ENCODE measurements around the gene RBM47.

The RBM47 gene

GRCh38 chr4:40594261-40595178 is 35.1 kb downstream of the RBM47 start:
- no peak for DNase-seq (ENCODE audit: low spot score)
- TF ChIP-seq CTCF (IDR thresholded peaks at IDR 0.05; ENCODE audit: extremely low read depth, insufficient read depth, missing control alignments), result no peak
- in situ Hi-C loops (cut with MboI; ENCODE audit: low pct_unique_long_range_greater_than_20kb, low sequenced_read_pairs, unreplicated experiment), result no loop called here

DNA sequence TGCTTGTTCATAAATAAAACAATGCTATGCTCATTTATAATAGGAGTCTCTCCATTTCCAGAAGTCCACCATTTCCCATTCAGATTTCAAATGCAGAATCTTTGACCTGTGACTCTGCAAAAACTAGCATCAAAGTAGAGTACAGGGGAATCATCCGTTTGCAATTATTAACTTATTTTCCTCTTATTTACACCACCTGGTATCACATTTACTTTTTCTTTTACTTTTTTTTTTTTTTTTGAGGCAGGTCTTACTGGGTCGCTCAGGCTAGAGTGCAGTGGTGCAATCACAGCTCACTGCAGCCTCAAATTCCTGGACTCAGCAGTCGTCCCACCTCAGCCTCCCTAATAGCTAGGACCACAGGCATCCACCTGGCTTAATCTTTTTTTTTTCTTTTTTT is 37.6 kb downstream of the RBM47 start:
- in situ Hi-C loops (cut with MboI; ENCODE audit: low pct_unique_long_range_greater_than_20kb, low sequenced_read_pairs, unreplicated experiment), result no loop called here
- no peak for TF ChIP-seq CTCF (IDR thresholded peaks at IDR 0.05; ENCODE audit: extremely low read depth, insufficient read depth, missing control alignments)
- no peak for DNase-seq (ENCODE audit: low spot score)

DNA sequence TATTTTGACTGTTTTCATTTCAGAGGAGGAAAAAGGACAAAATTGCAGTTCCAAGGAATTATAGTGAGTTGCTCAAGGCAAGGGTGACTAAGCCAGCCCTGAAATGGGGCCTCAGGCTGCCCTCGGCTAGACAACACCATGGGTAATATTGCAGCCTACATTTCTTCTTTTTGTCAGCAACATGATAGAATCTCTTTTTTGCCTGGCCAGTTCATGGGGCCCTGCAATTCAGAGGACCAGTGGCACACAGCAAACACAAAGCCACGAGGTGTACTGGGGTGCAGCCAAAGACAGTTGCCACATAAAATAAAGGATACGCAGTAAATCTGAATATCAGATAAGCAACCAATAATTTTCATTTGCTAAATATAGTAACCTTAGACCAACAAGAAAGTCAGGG is 41.8 kb downstream of the RBM47 start:
- in situ Hi-C loops (cut with MboI; ENCODE audit: low pct_unique_long_range_greater_than_20kb, low sequenced_read_pairs, unreplicated experiment), result no loop called here
- TF ChIP-seq CTCF (IDR thresholded peaks at IDR 0.05; ENCODE audit: extremely low read depth, insufficient read depth, missing control alignments), result no peak
- no peak for DNase-seq (ENCODE audit: low spot score)

DNA sequence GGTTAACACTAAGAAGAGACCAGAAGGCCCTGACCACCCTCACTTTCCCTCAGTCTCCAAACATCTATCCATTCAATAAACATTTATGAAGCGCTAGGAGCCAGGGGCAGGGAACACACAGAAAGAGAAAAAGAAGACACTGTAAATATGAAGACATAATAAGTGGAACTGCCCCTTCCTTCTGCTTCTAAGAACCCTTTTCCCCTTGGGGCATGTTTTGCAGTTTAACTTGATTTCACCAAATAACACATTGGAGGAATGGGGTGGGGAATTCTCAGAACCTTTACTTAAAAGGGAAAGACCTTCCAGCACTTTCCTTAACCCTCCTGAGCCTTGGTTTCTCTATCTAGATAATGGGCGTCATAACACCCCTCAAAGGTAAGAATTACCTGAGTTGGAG is 42.3 kb downstream of the RBM47 start:
- TF ChIP-seq CTCF (IDR thresholded peaks at IDR 0.05; ENCODE audit: extremely low read depth, insufficient read depth, missing control alignments), result no peak
- in situ Hi-C loops (cut with MboI; ENCODE audit: low pct_unique_long_range_greater_than_20kb, low sequenced_read_pairs, unreplicated experiment), result no loop called here
- DNase-seq (ENCODE audit: low spot score), result no peak

DNA sequence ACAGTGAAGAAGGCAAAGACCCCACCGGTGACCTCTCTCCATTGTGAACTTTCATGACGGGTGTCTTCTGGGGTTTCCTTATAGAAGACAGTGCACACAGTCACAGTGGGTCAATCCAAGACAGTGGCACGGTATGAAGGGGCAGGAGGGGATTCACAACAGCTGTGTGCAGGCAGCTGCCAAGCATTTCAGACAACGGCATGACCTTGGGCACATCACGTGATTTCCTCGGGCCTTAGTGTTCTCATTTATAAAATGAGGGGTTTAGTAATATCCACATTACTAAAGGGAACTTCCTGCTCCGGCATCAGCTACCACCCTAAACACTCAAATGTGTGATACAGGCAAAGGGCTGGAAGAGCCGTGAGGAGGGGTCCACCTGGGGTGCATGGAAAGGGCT is 42.9 kb downstream of the RBM47 start:
- DNase-seq (ENCODE audit: low spot score), result no peak
- in situ Hi-C loops (cut with MboI; ENCODE audit: low pct_unique_long_range_greater_than_20kb, low sequenced_read_pairs, unreplicated experiment), result no loop called here
- TF ChIP-seq CTCF (IDR thresholded peaks at IDR 0.05; ENCODE audit: extremely low read depth, insufficient read depth, missing control alignments), result no peak

DNA sequence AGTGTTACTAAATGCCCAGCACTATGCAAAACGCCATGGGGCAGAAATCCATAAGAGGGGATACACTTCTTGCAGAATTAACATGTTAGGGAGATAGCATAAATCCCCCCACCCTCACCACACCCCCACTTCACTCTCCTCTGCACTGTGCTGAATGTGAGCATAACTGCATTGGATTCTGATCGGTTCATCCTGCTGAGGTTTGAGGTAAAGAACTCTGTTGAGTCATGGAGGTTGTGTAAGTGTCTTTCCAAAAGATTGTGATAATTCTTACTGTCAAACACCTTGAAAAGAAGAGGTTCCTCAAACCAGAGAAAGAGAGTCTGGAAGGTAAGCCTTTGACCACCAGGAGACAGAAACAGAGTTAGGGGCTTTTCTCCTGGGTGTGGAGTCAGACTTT is 43.6 kb downstream of the RBM47 start:
- DNase-seq (ENCODE audit: low spot score), result no peak
- in situ Hi-C loops (cut with MboI; ENCODE audit: low pct_unique_long_range_greater_than_20kb, low sequenced_read_pairs, unreplicated experiment), result no loop called here
- no peak for TF ChIP-seq CTCF (IDR thresholded peaks at IDR 0.05; ENCODE audit: extremely low read depth, insufficient read depth, missing control alignments)

Measured in GM13977 (cell line).